ENCODE data around the gene EFCAB13.
A peak's percentile ranks its signal among the peaks of the same experiment; 100 is the strongest.
"Not testable (repeated sequence)": the region's sequence is repeated elsewhere in the genome, so short reads cannot be mapped to it uniquely, and the experiment has no call there.

EFCAB13 gene

GRCh38 chr17:47368262-47368661 lies 44.5 kb downstream of the EFCAB13 start:
- no peaks in the 10 kb centered on the region for H3K9me3 ChIP-seq (ENCODE audit: control insufficient read depth, insufficient read depth, low read depth, low read length)
- H3K36me3 ChIP-seq (ENCODE audit: control insufficient read depth in 2 of 2, insufficient read depth in 1 of 2, low read length in 2 of 2), result no peaks in the 10 kb centered on the region
- H3K4me3 ChIP-seq (ENCODE audit: low read depth, low read length), result no peak overlapping the region
- H3K4me1 ChIP-seq (ENCODE audit: control insufficient read depth, insufficient read depth, low read length), result no peaks in the 10 kb centered on the region
- H3K27ac ChIP-seq (ENCODE audit: extremely low read depth, low read depth, low read length), result no peak overlapping the region
- CTCF ChIA-PET, result interaction anchor here (0.9 kb wide), 1 partner anchor 31 kb away, joined by 3 read pairs; no protein-coding TSS in a partner anchor
- no peak for TF ChIP-seq PRDM2 (tag by site-specific recombination; IDR thresholded peaks at IDR 0.05; ENCODE audit: borderline replicate concordance)
- TF ChIP-seq ZNF558 (tag by site-specific recombination; IDR thresholded peaks at IDR 0.05), result no peak
- TF ChIP-seq ZNF311 (tag by site-specific recombination; IDR thresholded peaks at IDR 0.05; ENCODE audit: borderline replicate concordance), result no peak
- no peak for TF ChIP-seq ZNF169 (tag by site-specific recombination; IDR thresholded peaks at IDR 0.05)
- TF ChIP-seq ZBTB1 (tag by site-specific recombination; IDR thresholded peaks at IDR 0.05), result no peak
- TF ChIP-seq PATZ1 (tag by site-specific recombination; IDR thresholded peaks at IDR 0.05), result no peak
- TF ChIP-seq ZNF501 (tag by site-specific recombination; IDR thresholded peaks at IDR 0.05), result no peak
- TF ChIP-seq ZNF513 (tag by site-specific recombination; IDR thresholded peaks at IDR 0.05), result no peak
- no peak for TF ChIP-seq ZNF580 (tag by site-specific recombination; IDR thresholded peaks at IDR 0.05)
- POLR2A ChIA-PET, result interaction anchor here (0.6 kb wide), 1 partner anchor 187 kb away, joined by 9 read pairs; no protein-coding TSS in a partner anchor

- H3K4me1 ChIP-seq (ENCODE audit: control insufficient read depth, insufficient read depth, low read length); H3K27ac ChIP-seq (ENCODE audit: extremely low read depth, low read depth, low read length); CTCF ChIA-PET; H3K9me3 ChIP-seq (ENCODE audit: control insufficient read depth, insufficient read depth, low read depth, low read length); H3K4me3 ChIP-seq (ENCODE audit: low read depth, low read length); H3K36me3 ChIP-seq (ENCODE audit: control insufficient read depth in 2 of 2, insufficient read depth in 1 of 2, low read length in 2 of 2): not testable (repeated sequence)
- POLR2A ChIA-PET, result interaction anchor here (0.7 kb wide), 1 partner anchor 13 kb away, joined by 7 read pairs; no protein-coding TSS in a partner anchor
- TF ChIP-seq ZNF362 (tag by site-specific recombination; IDR thresholded peaks at IDR 0.05), result 0 out of 2 replicates have a peak, but pooled peaks have one; percentile 17
Observed at GRCh38 chr17:47370899-47371298, 47.1 kb downstream of the EFCAB13 start.

Measured in HEK293 (cell line).